GM12874 (cell line): ENCODE measurements around the gene NUP43.

Experiments
- TF ChIP-seq, protein P1 (sequence below): IDR thresholded peaks from 2 replicates; pipeline ENCODE4 v1.5.1; 2011; ENCODE audit warnings: low read depth, mild to moderate bottlenecking, control low read depth, low read length, moderate library complexity; ENCODE audit not compliant: insufficient read depth

Gene NUP43

GRCh38 chr6:149769676-149770075, 23.3 kb upstream of the NUP43 start:
- TF ChIP-seq, protein P1, sequence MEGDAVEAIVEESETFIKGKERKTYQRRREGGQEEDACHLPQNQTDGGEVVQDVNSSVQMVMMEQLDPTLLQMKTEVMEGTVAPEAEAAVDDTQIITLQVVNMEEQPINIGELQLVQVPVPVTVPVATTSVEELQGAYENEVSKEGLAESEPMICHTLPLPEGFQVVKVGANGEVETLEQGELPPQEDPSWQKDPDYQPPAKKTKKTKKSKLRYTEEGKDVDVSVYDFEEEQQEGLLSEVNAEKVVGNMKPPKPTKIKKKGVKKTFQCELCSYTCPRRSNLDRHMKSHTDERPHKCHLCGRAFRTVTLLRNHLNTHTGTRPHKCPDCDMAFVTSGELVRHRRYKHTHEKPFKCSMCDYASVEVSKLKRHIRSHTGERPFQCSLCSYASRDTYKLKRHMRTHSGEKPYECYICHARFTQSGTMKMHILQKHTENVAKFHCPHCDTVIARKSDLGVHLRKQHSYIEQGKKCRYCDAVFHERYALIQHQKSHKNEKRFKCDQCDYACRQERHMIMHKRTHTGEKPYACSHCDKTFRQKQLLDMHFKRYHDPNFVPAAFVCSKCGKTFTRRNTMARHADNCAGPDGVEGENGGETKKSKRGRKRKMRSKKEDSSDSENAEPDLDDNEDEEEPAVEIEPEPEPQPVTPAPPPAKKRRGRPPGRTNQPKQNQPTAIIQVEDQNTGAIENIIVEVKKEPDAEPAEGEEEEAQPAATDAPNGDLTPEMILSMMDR, result no peak

- TF ChIP-seq, protein P1, result no peak
These were observed 19.9 kb upstream of the NUP43 start for GRCh38 chr6:149766156-149766769.

DNA sequence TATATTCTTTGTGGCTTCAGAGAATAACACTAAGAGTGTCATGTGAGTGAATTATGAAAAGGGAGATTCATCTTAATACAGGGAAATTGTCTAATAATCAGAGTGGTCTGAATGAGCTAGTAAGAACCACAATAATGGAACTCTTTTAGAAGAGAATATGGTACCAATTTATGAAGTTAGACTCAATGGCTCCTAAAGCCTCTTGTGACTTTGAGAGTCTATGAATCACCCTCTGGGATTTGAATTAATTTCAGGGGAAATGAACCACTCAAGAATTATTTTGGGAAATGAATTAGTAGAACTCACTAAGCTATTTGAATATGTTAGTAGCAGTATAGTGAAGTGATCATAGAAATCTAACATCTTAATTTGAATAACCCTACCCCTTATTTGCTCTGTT, 17.5 kb upstream of the NUP43 start:
- TF ChIP-seq, protein P1, result no peak

DNA sequence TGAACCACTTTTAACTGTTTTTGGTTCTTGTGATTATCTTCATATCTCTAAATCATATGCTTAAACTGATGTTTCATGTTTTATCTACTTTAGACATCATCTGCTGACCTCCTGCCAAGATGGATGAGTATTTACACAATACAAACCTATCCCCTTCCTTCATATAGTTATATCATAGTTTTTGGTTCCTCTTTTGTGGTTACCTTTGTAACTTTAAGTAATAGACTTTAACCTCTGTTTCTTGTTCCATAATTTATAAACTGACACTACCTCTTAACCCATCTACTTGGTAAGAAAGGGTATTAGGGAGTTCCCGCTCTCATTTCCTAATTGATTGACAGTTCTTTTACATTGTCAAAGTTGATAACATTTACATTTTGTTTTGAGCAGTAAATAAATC, 15.1 kb upstream of the NUP43 start:
- TF ChIP-seq, protein P1, result no peak

DNA sequence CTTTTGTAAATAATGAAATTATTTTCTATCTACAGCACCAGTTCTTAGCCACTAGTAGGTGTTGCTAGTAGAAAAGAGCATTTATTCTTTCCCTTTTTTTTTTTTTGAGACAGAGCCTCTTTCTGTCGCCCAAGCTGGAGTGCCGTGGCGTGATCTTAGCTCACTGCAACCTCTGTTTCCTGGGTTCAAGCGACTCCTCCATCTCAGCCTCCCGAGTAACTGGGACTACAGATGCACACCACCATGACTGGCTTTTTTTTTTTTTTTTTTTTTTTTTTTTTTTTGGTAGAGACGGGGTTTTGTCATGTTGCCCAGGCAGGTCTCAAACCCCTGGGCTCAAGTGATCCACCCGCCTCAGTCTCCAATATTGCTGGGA, 9.9 kb upstream of the NUP43 start:
- TF ChIP-seq, protein P1, result no peak

GRCh38 chr6:149755300-149756260, 9.3 kb upstream of the NUP43 start:
- TF ChIP-seq, protein P1, result no peak

DNA sequence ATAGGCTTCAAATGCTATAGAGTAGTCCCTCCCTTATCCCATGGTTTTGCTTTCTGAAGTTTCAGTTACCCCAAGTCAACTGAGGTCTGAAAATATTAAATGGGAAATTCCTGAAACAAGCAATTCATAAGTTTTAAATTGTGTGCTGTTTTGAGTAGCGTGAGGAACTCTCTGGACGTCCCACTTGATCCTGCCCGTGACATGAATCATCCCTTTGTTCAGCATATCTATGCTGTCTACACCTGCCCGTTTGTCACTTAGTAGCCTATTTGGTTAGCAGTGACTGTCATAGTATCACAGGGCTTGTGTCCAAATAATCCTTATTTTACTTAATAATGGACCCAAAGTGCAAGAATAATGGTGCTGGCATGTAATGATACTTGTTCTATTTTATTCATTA, 8.2 kb upstream of the NUP43 start:
- TF ChIP-seq, protein P1, result no peak
